ENCODE measurements around the gene CPAMD8. TPM values are rescaled to one million over a fixed set of nuclear protein-coding genes. Genes with fewer than 3 reads are reported as not detected.

Gene CPAMD8
- total and polyA plus RNA-seq, 2 experiments from 2014 or later, result 7.9 to 17.6 TPM

- Histone ChIP-seq H2AFZ (no peak overlapping the region), H3K4me3 (no peak overlapping the region), H4K20me1 (ENCODE audit: insufficient read depth, poor library complexity, severe bottlenecking) (no peaks in the 10 kb centered on the region), H3K9me3 (ENCODE audit: low read depth) (peaks cover 6% of the 10 kb centered on the region), H3K79me2 (no peaks in the 10 kb centered on the region), H3K27me3 (no peaks in the 10 kb centered on the region), H3K4me2 (no peak overlapping the region), H3K27ac (no peak overlapping the region), H3K4me1 (ENCODE audit: insufficient read depth) (no peaks in the 10 kb centered on the region), H3K36me3 (replicated peaks; ENCODE audit: insufficient read depth, low read depth) (no peaks in the 10 kb centered on the region), H3K9me2 (replicated peaks; ENCODE audit: insufficient read depth) (no peaks in the 10 kb centered on the region)
- no peak for TF ChIP-seq EZH2 (IDR thresholded peaks at IDR 0.05; ENCODE audit: borderline replicate concordance)
- TF ChIP-seq CTCF (IDR thresholded peaks at IDR 0.05; ENCODE audit: poor library complexity), result no peak
- TF ChIP-seq EZH2phosphoT487 (IDR thresholded peaks at IDR 0.05; ENCODE audit: low read depth, severe bottlenecking, unreplicated experiment), result no peak
- DNase-seq (ENCODE audit: low spot score), result no peak
- 82% methylated on average over 7 of the region's 7 CpGs for WGBS (ENCODE audit: low lambda C conversion rate, missing lambda C conversion rate)
Observed at GRCh38 chr19:16917401-16917800, 109.2 kb downstream of the CPAMD8 start.

GRCh38 chr19:16915734-16916133 lies 110.9 kb downstream of the CPAMD8 start:
- Histone ChIP-seq H2AFZ (no peak overlapping the region), H3K27ac (no peak overlapping the region), H4K20me1 (ENCODE audit: insufficient read depth, poor library complexity, severe bottlenecking) (no peaks in the 10 kb centered on the region), H3K79me2 (no peaks in the 10 kb centered on the region), H3K4me1 (ENCODE audit: insufficient read depth) (no peaks in the 10 kb centered on the region), H3K9me2 (replicated peaks; ENCODE audit: insufficient read depth) (no peaks in the 10 kb centered on the region), H3K4me3 (no peak overlapping the region), H3K36me3 (replicated peaks; ENCODE audit: insufficient read depth, low read depth) (no peaks in the 10 kb centered on the region), H3K9me3 (ENCODE audit: low read depth) (peaks cover 6% of the 10 kb centered on the region), H3K27me3 (no peaks in the 10 kb centered on the region), H3K4me2 (no peak overlapping the region)
- no peak for DNase-seq (ENCODE audit: low spot score)
- WGBS (ENCODE audit: low lambda C conversion rate, missing lambda C conversion rate), result 62% methylated on average over 3 of the region's 3 CpGs
- no peak for TF ChIP-seq EZH2phosphoT487 (IDR thresholded peaks at IDR 0.05; ENCODE audit: low read depth, severe bottlenecking, unreplicated experiment)
- no peak for TF ChIP-seq EZH2 (IDR thresholded peaks at IDR 0.05; ENCODE audit: borderline replicate concordance)
- no peak for TF ChIP-seq CTCF (IDR thresholded peaks at IDR 0.05; ENCODE audit: poor library complexity)

GRCh38 chr19:16915135-16915534 lies 111.5 kb downstream of the CPAMD8 start:
- Histone ChIP-seq H3K27ac (no peak overlapping the region), H4K20me1 (ENCODE audit: insufficient read depth, poor library complexity, severe bottlenecking) (no peaks in the 10 kb centered on the region), H3K9me3 (ENCODE audit: low read depth) (peaks cover 6% of the 10 kb centered on the region), H3K79me2 (no peaks in the 10 kb centered on the region), H3K4me2 (no peak overlapping the region), H3K4me3 (no peak overlapping the region), H3K27me3 (no peaks in the 10 kb centered on the region), H3K36me3 (replicated peaks; ENCODE audit: insufficient read depth, low read depth) (no peaks in the 10 kb centered on the region), H2AFZ (no peak overlapping the region), H3K9me2 (replicated peaks; ENCODE audit: insufficient read depth) (no peaks in the 10 kb centered on the region), H3K4me1 (ENCODE audit: insufficient read depth) (no peaks in the 10 kb centered on the region)
- TF ChIP-seq CTCF (IDR thresholded peaks at IDR 0.05; ENCODE audit: poor library complexity), result no peak
- TF ChIP-seq EZH2 (IDR thresholded peaks at IDR 0.05; ENCODE audit: borderline replicate concordance), result no peak
- TF ChIP-seq EZH2phosphoT487 (IDR thresholded peaks at IDR 0.05; ENCODE audit: low read depth, severe bottlenecking, unreplicated experiment), result no peak
- WGBS (ENCODE audit: low lambda C conversion rate, missing lambda C conversion rate), result 84% methylated on average over 3 of the region's 3 CpGs
- no peak for DNase-seq (ENCODE audit: low spot score)

GRCh38 chr19:16914421-16914820 lies 112.2 kb downstream of the CPAMD8 start:
- no peaks in the 10 kb centered on the region for H3K4me1 ChIP-seq (ENCODE audit: insufficient read depth)
- DNase-seq (ENCODE audit: low spot score), result no peak
- no peak overlapping the region for H3K27ac ChIP-seq
- H3K9me2 ChIP-seq (replicated peaks; ENCODE audit: insufficient read depth), result no peaks in the 10 kb centered on the region
- TF ChIP-seq EZH2phosphoT487 (IDR thresholded peaks at IDR 0.05; ENCODE audit: low read depth, severe bottlenecking, unreplicated experiment) (no peak), EZH2 (IDR thresholded peaks at IDR 0.05; ENCODE audit: borderline replicate concordance) (no peak), CTCF (IDR thresholded peaks at IDR 0.05; ENCODE audit: poor library complexity) (no peak)
- WGBS (ENCODE audit: low lambda C conversion rate, missing lambda C conversion rate), result 95% methylated on average over 11 of the region's 11 CpGs
- H3K9me3 ChIP-seq (ENCODE audit: low read depth), result peaks cover 6% of the 10 kb centered on the region
- no peak overlapping the region for H2AFZ ChIP-seq
- H3K4me2 ChIP-seq, result no peak overlapping the region
- no peak overlapping the region for H3K4me3 ChIP-seq
- no peaks in the 10 kb centered on the region for H3K27me3 ChIP-seq
- H3K36me3 ChIP-seq (replicated peaks; ENCODE audit: insufficient read depth, low read depth), result no peaks in the 10 kb centered on the region
- no peaks in the 10 kb centered on the region for H4K20me1 ChIP-seq (ENCODE audit: insufficient read depth, poor library complexity, severe bottlenecking)
- H3K79me2 ChIP-seq, result no peaks in the 10 kb centered on the region
